HG03432 (cell line): ENCODE data around the gene BTBD2.

Experiments
- ATAC-seq: cut with Tn5 transposase; IDR thresholded peaks from one replicate; pipeline ENCODE4 v1.9.1; 2021; ENCODE audit warnings: mild to moderate bottlenecking, moderate library complexity; ENCODE audit not compliant: unreplicated experiment

The BTBD2 gene

GRCh38 chr19:1968279-1969175 is 47.0 kb downstream of the BTBD2 start:
- ATAC-seq, result no peak

GRCh38 chr19:1967087-1967608 is 48.4 kb downstream of the BTBD2 start:
- no peak for ATAC-seq

GRCh38 chr19:1962674-1963073 is 52.8 kb downstream of the BTBD2 start:
- ATAC-seq, result no peak

- no peak for ATAC-seq
Measured at GRCh38 chr19:1961000-1961883, 54.3 kb downstream of the BTBD2 start.

- no peak for ATAC-seq
Measured at GRCh38 chr19:1959928-1960589, 55.5 kb downstream of the BTBD2 start.

- no peak for ATAC-seq
Measured at GRCh38 chr19:1957562-1958248, 57.8 kb downstream of the BTBD2 start.

GRCh38 chr19:1956868-1957492 is 58.5 kb downstream of the BTBD2 start:
- no peak for ATAC-seq

GRCh38 chr19:1956122-1956494 is 59.4 kb downstream of the BTBD2 start:
- no peak for ATAC-seq

- ATAC-seq, result no peak
Measured at GRCh38 chr19:1955171-1956121, 60.1 kb downstream of the BTBD2 start.

GRCh38 chr19:1954532-1954933 is 61.0 kb downstream of the BTBD2 start:
- no peak for ATAC-seq

- no peak for ATAC-seq
Measured at GRCh38 chr19:1953441-1954094, 61.9 kb downstream of the BTBD2 start.

- no peak for ATAC-seq
Measured at GRCh38 chr19:1953037-1953436, 62.5 kb downstream of the BTBD2 start.

- no peak for ATAC-seq
Measured at GRCh38 chr19:1952635-1953034, 62.9 kb downstream of the BTBD2 start.

- no peak for ATAC-seq
Measured at GRCh38 chr19:1950640-1951039, 64.9 kb downstream of the BTBD2 start.

- no peak for ATAC-seq
Measured at GRCh38 chr19:1949304-1950101, 66.0 kb downstream of the BTBD2 start.

GRCh38 chr19:1947651-1948209 is 67.8 kb downstream of the BTBD2 start:
- ATAC-seq, result no peak

GRCh38 chr19:1945899-1946298 is 69.6 kb downstream of the BTBD2 start:
- no peak for ATAC-seq
